CD4-positive, CD25-positive, alpha-beta regulatory T cell (primary cell): ENCODE measurements around the gene C1QTNF9. TPM values are rescaled to one million over a fixed set of nuclear protein-coding genes. Genes with fewer than 3 reads are reported as not detected.
"Not testable (repeated sequence)": the region's sequence is repeated elsewhere in the genome, so short reads cannot be mapped to it uniquely, and the experiment has no call there.

Experiments
- ATAC-seq, 2 donors: fragments of 150-1000 bp; cut with Tn5 transposase; one replicate each; pipeline ENCODE4 v1.10.0; 2021; ENCODE audit warnings: low read depth in 2 of 2, moderate number of reproducible peaks in 2 of 2, moderate library complexity in 1 of 2
- DNase-seq, 3 donors: peaks; one replicate each; pipeline versions ENCODE4 v3.0.0 to v3.0.0-alpha.2; 2012 to 2022; ENCODE audit warnings: mixed read lengths in 1 of 3
- H3K27ac ChIP-seq: one replicate; pipeline ENCODE4 v1.7.0; 2013; ENCODE audit warnings: mild to moderate bottlenecking, low read length; ENCODE audit not compliant: insufficient read depth, poor library complexity, severe bottlenecking
- H3K27me3 ChIP-seq: one replicate; pipeline ENCODE4 v1.7.0; 2013; ENCODE audit warnings: low read length; ENCODE audit not compliant: control insufficient read depth, insufficient read depth
- H3K36me3 ChIP-seq: one replicate; pipeline ENCODE4 v1.7.0; 2013; ENCODE audit warnings: mild to moderate bottlenecking, low read length, moderate library complexity; ENCODE audit not compliant: control insufficient read depth, insufficient read depth
- H3K4me1 ChIP-seq: 2 replicates; pipeline ENCODE4 v1.7.0; 2013; ENCODE audit warnings: mild to moderate bottlenecking, low read length; ENCODE audit not compliant: insufficient read depth, control insufficient read depth, poor library complexity, severe bottlenecking
- H3K4me3 ChIP-seq: one replicate; pipeline ENCODE4 v1.7.0; 2013; ENCODE audit warnings: low read depth, mild to moderate bottlenecking, low read length, moderate library complexity
- H3K9me3 ChIP-seq, 2 experiments: 1 replicate in 1 of 2; 2 replicates in 1 of 2; pipeline ENCODE4 v1.7.0; 2013; ENCODE audit warnings: low read length in 2 of 2, mild to moderate bottlenecking in 1 of 2, moderate library complexity in 1 of 2; ENCODE audit not compliant: control insufficient read depth in 2 of 2
- H3K27ac Mint-ChIP-seq, 3 donors: one replicate each; pipeline ENCODE4 v1.8.0; 2020 to 2022; ENCODE audit warnings: mild to moderate bottlenecking in 3 of 3, mixed read lengths in 3 of 3, moderate library complexity in 2 of 3
- H3K27me3 Mint-ChIP-seq: one replicate; pipeline ENCODE4 v1.8.0; 2022; ENCODE audit warnings: mild to moderate bottlenecking, mixed read lengths
- H3K36me3 Mint-ChIP-seq: one replicate; pipeline ENCODE4 v1.8.0; 2020; ENCODE audit warnings: mixed read lengths
- H3K4me1 Mint-ChIP-seq, 4 donors: one replicate each; pipeline ENCODE4 v1.8.0; 2020 to 2022; ENCODE audit warnings: mixed read lengths in 4 of 4, mild to moderate bottlenecking in 1 of 4
- H3K4me3 Mint-ChIP-seq, 4 donors: one replicate each; pipeline ENCODE4 v1.8.0; 2020 to 2022; ENCODE audit warnings: mild to moderate bottlenecking in 4 of 4, mixed read lengths in 4 of 4, moderate library complexity in 3 of 4
- H3K9me3 Mint-ChIP-seq, 7 donors: one replicate each; pipeline ENCODE4 v1.8.0; 2020 to 2022; ENCODE audit warnings: mixed read lengths in 7 of 7, mild to moderate bottlenecking in 3 of 7, moderate library complexity in 2 of 7
- polyA plus RNA-seq, 4 donors: library from polyadenylated mRNA; unstranded; fragments of 300-500 nt; fragmentation: Illumina TruSeq; gene quantifications; one replicate each; pipeline ENCODE4 v1.2.3, GENCODE V29; 2021
- total RNA-seq: library from RNA; stranded (reverse); gene quantifications from one replicate; pipeline ENCODE4 v1.2.3, GENCODE V29; 2022

Gene C1QTNF9
- total and polyA plus RNA-seq, 5 donors from 2014 or later, result 0.20 TPM; not detected in 4

DNA sequence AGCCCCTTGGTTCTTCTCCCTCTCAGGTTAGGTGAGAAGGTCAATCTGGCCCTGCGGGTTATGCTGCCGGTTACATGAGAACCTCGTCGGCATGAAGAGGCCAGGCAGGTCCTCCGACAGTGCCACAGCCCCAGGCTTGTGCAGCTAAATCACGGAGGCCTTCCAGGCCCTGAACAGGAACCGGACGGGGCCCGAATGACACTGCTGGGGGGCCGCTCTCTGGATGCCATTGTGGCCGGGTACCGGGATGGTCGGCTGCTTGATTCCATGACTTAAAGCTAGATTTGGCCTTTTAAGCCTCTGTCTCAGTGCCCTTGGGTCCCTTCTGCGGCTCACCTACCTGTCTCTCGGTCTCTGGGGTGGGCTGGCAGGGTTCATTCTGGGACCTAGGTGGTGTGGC is 48.4 kb downstream of the C1QTNF9 start:
- Histone ChIP-seq H3K4me1 (no peaks in the 10 kb centered on the region), H3K9me3 (no peaks in the 10 kb centered on the region), H3K27me3 (no peaks in the 10 kb centered on the region), H3K4me3 (no peak overlapping the region), H3K27ac (no peak overlapping the region), H3K36me3 (no peaks in the 10 kb centered on the region)
- H3K9me3 Mint-ChIP-seq, result peaks cover 0 to 1% (median 0%) of the 10 kb centered on the region in 7 donors
- no peak overlapping the region for H3K4me3 Mint-ChIP-seq
- H3K36me3 Mint-ChIP-seq, result no peaks in the 10 kb centered on the region
- H3K27me3 Mint-ChIP-seq, result peaks cover 4% of the 10 kb centered on the region
- no peak for ATAC-seq
- DNase-seq, result no peak
- H3K27ac Mint-ChIP-seq, result no peak overlapping the region
- H3K4me1 Mint-ChIP-seq, result no peaks in the 10 kb centered on the region

GRCh38 chr13:24358836-24359235 is 49.5 kb downstream of the C1QTNF9 start:
- not testable (repeated sequence) for H3K4me1 Mint-ChIP-seq, H3K36me3 Mint-ChIP-seq, H3K27me3 ChIP-seq, H3K27me3 Mint-ChIP-seq, H3K4me3 Mint-ChIP-seq, H3K4me1 ChIP-seq, H3K27ac ChIP-seq, H3K4me3 ChIP-seq, H3K36me3 ChIP-seq, DNase-seq, ATAC-seq, H3K9me3 Mint-ChIP-seq, H3K9me3 ChIP-seq, H3K27ac Mint-ChIP-seq

DNA sequence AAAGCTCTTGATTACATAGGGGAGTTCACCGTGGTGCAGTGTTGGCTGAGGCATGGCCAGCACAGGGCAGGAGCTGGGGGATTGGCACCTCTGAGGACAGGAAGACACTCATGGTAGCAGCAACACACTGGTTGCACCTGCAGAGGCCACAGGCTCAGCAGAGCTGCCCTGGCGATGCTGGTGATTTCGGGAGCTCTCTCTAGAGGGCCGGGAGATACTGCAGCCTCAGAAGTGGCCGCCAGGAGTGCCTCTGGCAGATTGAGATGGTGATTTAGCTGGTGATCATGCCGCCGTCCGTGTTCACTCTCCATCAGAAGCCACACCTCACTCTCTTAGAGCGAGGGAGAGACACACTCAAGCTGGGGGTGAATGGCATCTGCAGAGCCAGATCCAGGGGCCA is 49.9 kb downstream of the C1QTNF9 start:
- not testable (repeated sequence) for H3K9me3 Mint-ChIP-seq, H3K4me3 ChIP-seq

GRCh38 chr13:24360106-24360505 is 50.7 kb downstream of the C1QTNF9 start:
- H3K4me1 Mint-ChIP-seq, result no peaks in the 10 kb centered on the region
- Histone ChIP-seq H3K36me3 (no peaks in the 10 kb centered on the region), H3K27ac (no peak overlapping the region), H3K4me3 (no peak overlapping the region), H3K27me3 (no peaks in the 10 kb centered on the region), H3K4me1 (no peaks in the 10 kb centered on the region), H3K9me3 (no peaks in the 10 kb centered on the region)
- no peak overlapping the region for H3K27ac Mint-ChIP-seq
- ATAC-seq (no peak), DNase-seq (no peak)
- no peaks in the 10 kb centered on the region for H3K36me3 Mint-ChIP-seq
- H3K4me3 Mint-ChIP-seq, result no peak overlapping the region
- H3K9me3 Mint-ChIP-seq, result peaks cover 0 to 1% (median 0%) of the 10 kb centered on the region in 7 donors
- peaks cover 4% of the 10 kb centered on the region for H3K27me3 Mint-ChIP-seq

More for the DNA sequence above, 49.9 kb downstream of the C1QTNF9 start:
- H3K4me1 Mint-ChIP-seq, H3K4me3 Mint-ChIP-seq, H3K36me3 ChIP-seq, H3K27ac Mint-ChIP-seq, H3K27ac ChIP-seq, H3K27me3 Mint-ChIP-seq, H3K36me3 Mint-ChIP-seq, ATAC-seq, H3K4me1 ChIP-seq, H3K9me3 ChIP-seq, H3K27me3 ChIP-seq, DNase-seq: not testable (repeated sequence)

- Histone ChIP-seq H3K4me1 (no peaks in the 10 kb centered on the region), H3K36me3 (no peaks in the 10 kb centered on the region), H3K9me3 (no peaks in the 10 kb centered on the region), H3K27ac (no peak overlapping the region), H3K27me3 (no peaks in the 10 kb centered on the region), H3K4me3 (no peak overlapping the region)
- no peak for ATAC-seq
- Mint-ChIP-seq H3K4me1 (no peaks in the 10 kb centered on the region), H3K4me3 (no peak overlapping the region), H3K27me3 (peaks cover 4% of the 10 kb centered on the region), H3K9me3 (peaks cover 0 to 1% (median 0%) of the 10 kb centered on the region in 7 donors), H3K36me3 (no peaks in the 10 kb centered on the region), H3K27ac (no peak overlapping the region)
- DNase-seq, result no peak
Measured at GRCh38 chr13:24361113-24361512, 51.7 kb downstream of the C1QTNF9 start.

DNA sequence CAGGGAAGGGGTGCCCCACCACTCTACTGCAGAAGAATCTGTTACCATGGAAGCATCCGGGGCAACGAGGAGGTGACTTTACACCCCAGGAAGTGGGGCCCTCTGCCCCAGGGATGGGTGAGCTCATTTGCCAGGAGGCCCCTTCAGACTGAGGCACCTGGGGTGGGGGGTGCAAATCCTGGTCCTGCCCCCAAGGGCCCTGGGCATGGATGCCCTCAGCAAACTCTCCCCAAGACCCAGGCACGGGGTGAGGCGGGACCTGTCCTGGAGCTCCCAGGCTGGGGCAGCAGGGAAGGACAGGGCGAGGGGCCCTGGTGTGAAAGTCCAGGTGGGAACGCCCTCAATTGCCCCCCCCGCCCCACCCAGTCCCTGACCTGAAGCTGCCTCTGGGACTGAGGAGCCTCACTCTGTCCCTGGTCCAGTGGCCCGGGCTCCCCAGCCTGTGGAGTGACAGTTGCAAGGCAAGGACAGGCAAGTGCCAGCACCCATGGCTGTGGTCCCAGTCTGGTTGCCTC is 52.5 kb downstream of the C1QTNF9 start:
- no peak overlapping the region for H3K4me3 Mint-ChIP-seq

GRCh38 chr13:24362435-24362952 is 53.1 kb downstream of the C1QTNF9 start:
- no peaks in the 10 kb centered on the region for H3K4me1 Mint-ChIP-seq

More for the DNA sequence above, 52.5 kb downstream of the C1QTNF9 start:
- H3K36me3 Mint-ChIP-seq, result no peaks in the 10 kb centered on the region
- H3K27me3 ChIP-seq, result no peaks in the 10 kb centered on the region
- ATAC-seq, result no peak
- no peaks in the 10 kb centered on the region for H3K36me3 ChIP-seq
- no peak for DNase-seq
- H3K27ac Mint-ChIP-seq, result no peak overlapping the region
- peaks cover 4% of the 10 kb centered on the region for H3K27me3 Mint-ChIP-seq
- H3K4me1 ChIP-seq, result no peaks in the 10 kb centered on the region
- no peak overlapping the region for H3K4me3 ChIP-seq
- no peaks in the 10 kb centered on the region for H3K9me3 ChIP-seq
- H3K9me3 Mint-ChIP-seq, result peaks cover 0 to 1% (median 0%) of the 10 kb centered on the region in 7 donors
- no peaks in the 10 kb centered on the region for H3K4me1 Mint-ChIP-seq
- no peak overlapping the region for H3K27ac ChIP-seq

DNA sequence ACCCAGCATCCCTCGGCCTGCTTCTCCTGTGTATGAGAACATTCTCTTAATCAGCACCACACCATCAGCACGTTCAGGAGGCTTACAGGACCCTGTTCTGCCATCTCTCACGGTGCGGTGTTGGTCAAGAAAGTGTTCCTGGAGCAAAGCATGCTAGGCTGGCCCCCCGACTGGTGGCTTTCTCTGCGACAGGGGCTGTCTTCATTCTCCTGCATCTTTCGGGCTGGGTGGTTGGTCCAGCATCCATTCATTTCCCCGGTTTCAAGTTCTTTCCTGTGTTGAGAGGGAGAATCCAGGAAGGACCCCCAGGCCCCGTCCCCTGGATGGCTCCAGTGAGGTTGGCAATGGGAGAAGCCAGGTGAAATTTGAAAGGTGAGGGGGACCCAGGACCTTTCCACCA is 55.8 kb downstream of the C1QTNF9 start:
- Histone ChIP-seq H3K27ac (no peak overlapping the region), H3K9me3 (no peaks in the 10 kb centered on the region), H3K27me3 (no peaks in the 10 kb centered on the region), H3K4me3 (no peak overlapping the region), H3K36me3 (no peaks in the 10 kb centered on the region), H3K4me1 (no peaks in the 10 kb centered on the region)
- no peaks in the 10 kb centered on the region for H3K4me1 Mint-ChIP-seq
- no peaks in the 10 kb centered on the region for H3K36me3 Mint-ChIP-seq
- ATAC-seq (no peak), DNase-seq (no peak)
- no peaks in the 10 kb centered on the region for H3K9me3 Mint-ChIP-seq
- H3K4me3 Mint-ChIP-seq, result no peak overlapping the region
- H3K27ac Mint-ChIP-seq, result no peak overlapping the region
- peaks cover 14% of the 10 kb centered on the region for H3K27me3 Mint-ChIP-seq

More at GRCh38 chr13:24362435-24362952, 53.1 kb downstream of the C1QTNF9 start:
- H3K36me3 ChIP-seq, result no peaks in the 10 kb centered on the region
- Mint-ChIP-seq H3K27me3 (peaks cover 4% of the 10 kb centered on the region), H3K27ac (no peak overlapping the region), H3K36me3 (no peaks in the 10 kb centered on the region), H3K4me3 (no peak overlapping the region), H3K9me3 (peaks cover 0 to 1% (median 0%) of the 10 kb centered on the region in 7 donors)
- H3K4me1 ChIP-seq, result no peaks in the 10 kb centered on the region
- ATAC-seq (no peak), DNase-seq (no peak)
- no peak overlapping the region for H3K4me3 ChIP-seq
- no peaks in the 10 kb centered on the region for H3K27me3 ChIP-seq
- H3K27ac ChIP-seq, result no peak overlapping the region
- H3K9me3 ChIP-seq, result no peaks in the 10 kb centered on the region
